Skeletal muscle tissue (tissue), 4 donors: ENCODE results near the gene C20orf202. TPM values are rescaled to one million over a fixed set of nuclear protein-coding genes. Genes with fewer than 3 reads are reported as not detected.

Experiments
- H3K27ac ChIP-seq: one replicate; pipeline ENCODE4 v1.7.0; 2013; ENCODE audit warnings: mild to moderate bottlenecking, low read depth, low read length, inconsistent platforms
- H3K27me3 ChIP-seq, 3 donors: one replicate each; pipeline ENCODE4 v1.7.0; 2013; ENCODE audit warnings: low read length in 3 of 3; ENCODE audit not compliant: control insufficient read depth in 3 of 3, insufficient read depth in 3 of 3
- H3K36me3 ChIP-seq, 3 donors: one replicate each; pipeline ENCODE4 v1.7.0; 2013; ENCODE audit warnings: low read length in 3 of 3; ENCODE audit not compliant: control insufficient read depth in 3 of 3, insufficient read depth in 3 of 3
- H3K4me1 ChIP-seq, 3 donors: one replicate each; pipeline ENCODE4 v1.7.0; 2013; ENCODE audit warnings: low read length in 3 of 3, mild to moderate bottlenecking in 3 of 3; ENCODE audit not compliant: control insufficient read depth in 3 of 3, insufficient read depth in 3 of 3
- H3K4me3 ChIP-seq, 3 donors: one replicate each; pipeline ENCODE4 v1.7.0; 2013; ENCODE audit warnings: low read length in 3 of 3
- H3K9ac ChIP-seq, 3 donors: one replicate each; pipeline ENCODE4 v1.7.0; 2013; ENCODE audit warnings: low read length in 3 of 3, mild to moderate bottlenecking in 3 of 3, moderate library complexity in 2 of 3, low read depth in 1 of 3
- H3K9me3 ChIP-seq, 3 donors: one replicate each; pipeline ENCODE4 v1.7.0; 2013; ENCODE audit warnings: low read length in 3 of 3; ENCODE audit not compliant: control insufficient read depth in 3 of 3
- total RNA-seq: library from RNA; depleted of rRNA; stranded (reverse); fragments of >200 nt; gene quantifications from one replicate; pipeline ENCODE4 v1.2.3, GENCODE V29; 2014
- donor health status: Osteomylitis.

Gene C20orf202
- total RNA-seq, 1 donor from 2014 or later: 0.52 TPM

DNA sequence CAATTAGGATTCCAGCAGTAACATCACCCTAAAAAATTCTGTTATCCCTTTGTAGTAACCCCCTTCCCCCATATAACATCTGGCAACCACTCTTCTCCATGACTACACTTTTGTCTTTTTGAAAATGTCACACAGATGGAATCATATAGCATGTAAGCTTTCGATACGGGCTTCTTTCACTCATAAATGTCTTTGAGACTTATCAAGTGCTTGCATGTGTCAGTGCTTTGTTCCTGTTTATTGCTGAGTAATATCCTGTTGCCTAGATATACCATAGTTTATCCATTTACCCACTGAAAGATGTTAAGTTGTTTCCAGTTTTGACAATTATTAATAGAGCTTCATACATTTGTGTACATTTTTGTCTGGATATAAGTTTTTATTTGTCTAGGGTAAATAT lies 52.4 kb downstream of the C20orf202 start:
- Histone ChIP-seq H3K27me3 (peaks cover 0 to 8% (median 0%) of the 10 kb centered on the region in 3 donors), H3K9ac (no peak overlapping the region), H3K4me3 (no peak overlapping the region), H3K36me3 (no peaks in the 10 kb centered on the region), H3K4me1 (no peaks in the 10 kb centered on the region), H3K9me3 (no peaks in the 10 kb centered on the region), H3K27ac (no peak overlapping the region)

Other genes starting within 250 kb of the C20orf202 start
- gene RSPO4, start 201.1 kb upstream of the C20orf202 start, total RNA-seq: not detected
- gene PSMF1, start 84.9 kb upstream of the C20orf202 start, total RNA-seq: 17.2 TPM
- gene TMEM74B, start 18.5 kb upstream of the C20orf202 start, total RNA-seq: 1.6 TPM
- not detected for gene RAD21L1, start 22.6 kb downstream of the C20orf202 start, total RNA-seq
- 3.7 TPM for gene SNPH, start 62.8 kb downstream of the C20orf202 start, total RNA-seq
- 1.6 TPM for gene SDCBP2, start 125.7 kb downstream of the C20orf202 start, total RNA-seq
- 56.4 TPM for gene FKBP1A, start 189.6 kb downstream of the C20orf202 start, total RNA-seq